ENCODE measurements around the gene AMPD3.

The AMPD3 gene

GRCh38 chr11:10504490-10504889 lies 49.4 kb downstream of the AMPD3 start:
- DNase-seq (ENCODE audit: low read depth): no peak

- no peak for DNase-seq (ENCODE audit: low read depth)
Observed at GRCh38 chr11:10505278-10506007, 50.4 kb downstream of the AMPD3 start.

GRCh38 chr11:10506008-10506370 lies 50.9 kb downstream of the AMPD3 start:
- DNase-seq (ENCODE audit: low read depth): no peak

- DNase-seq (ENCODE audit: low read depth): no peak
Observed at GRCh38 chr11:10511181-10511621, 56.1 kb downstream of the AMPD3 start.

- DNase-seq (ENCODE audit: low read depth): no peak
Observed at GRCh38 chr11:10514202-10514601, 59.1 kb downstream of the AMPD3 start.

GRCh38 chr11:10514709-10515108 lies 59.6 kb downstream of the AMPD3 start:
- DNase-seq (ENCODE audit: low read depth): no peak

GRCh38 chr11:10515418-10515817 lies 60.4 kb downstream of the AMPD3 start:
- DNase-seq (ENCODE audit: low read depth): no peak

GRCh38 chr11:10518123-10518522 lies 63.1 kb downstream of the AMPD3 start:
- no peak for DNase-seq (ENCODE audit: low read depth)

GRCh38 chr11:10518891-10519290 lies 63.8 kb downstream of the AMPD3 start:
- DNase-seq (ENCODE audit: low read depth): no peak

GRCh38 chr11:10519630-10520029 lies 64.6 kb downstream of the AMPD3 start:
- DNase-seq (ENCODE audit: low read depth): no peak

GRCh38 chr11:10520562-10520961 lies 65.5 kb downstream of the AMPD3 start:
- no peak for DNase-seq (ENCODE audit: low read depth)

- no peak for DNase-seq (ENCODE audit: low read depth)
Observed at GRCh38 chr11:10522276-10522675, 67.2 kb downstream of the AMPD3 start.

- no peak for DNase-seq (ENCODE audit: low read depth)
Observed at GRCh38 chr11:10522921-10523320, 67.9 kb downstream of the AMPD3 start.

GRCh38 chr11:10524471-10524870 lies 69.4 kb downstream of the AMPD3 start:
- DNase-seq (ENCODE audit: low read depth): no peak

- no peak for DNase-seq (ENCODE audit: low read depth)
Observed at GRCh38 chr11:10526974-10527918, 72.2 kb downstream of the AMPD3 start.

- no peak for DNase-seq (ENCODE audit: low read depth)
Observed at GRCh38 chr11:10528121-10528520, 73.1 kb downstream of the AMPD3 start.

GRCh38 chr11:10529279-10529678 lies 74.2 kb downstream of the AMPD3 start:
- DNase-seq (ENCODE audit: low read depth): no peak

GRCh38 chr11:10532526-10532925 lies 77.5 kb downstream of the AMPD3 start:
- DNase-seq (ENCODE audit: low read depth): no peak

- no peak for DNase-seq (ENCODE audit: low read depth)
Observed at GRCh38 chr11:10533323-10533722, 78.3 kb downstream of the AMPD3 start.

- no peak for DNase-seq (ENCODE audit: low read depth)
Observed at GRCh38 chr11:10534316-10534715, 79.3 kb downstream of the AMPD3 start.

GRCh38 chr11:10537600-10537999 lies 82.5 kb downstream of the AMPD3 start:
- DNase-seq (ENCODE audit: low read depth): no peak

- DNase-seq (ENCODE audit: low read depth): no peak
Observed at GRCh38 chr11:10538924-10539323, 83.9 kb downstream of the AMPD3 start.

GRCh38 chr11:10539339-10539738 lies 84.3 kb downstream of the AMPD3 start:
- no peak for DNase-seq (ENCODE audit: low read depth)

Data from stimulated activated CD8-positive, alpha-beta memory T cell treated with anti-CD3 and anti-CD28 coated beads, Interleukin-7, amount 100 ng/mL, for 24 hours (primary cell).